Measurements from ENCODE around the gene SCUBE2.
"Not testable (repeated sequence)": the region's sequence is repeated elsewhere in the genome, so short reads cannot be mapped to it uniquely, and the experiment has no call there.

SCUBE2 gene

GRCh38 chr11:9103542-9104276, 12.3 kb upstream of the SCUBE2 start:
- DNase-seq, result no peak

GRCh38 chr11:9099617-9100016, 8.2 kb upstream of the SCUBE2 start:
- DNase-seq, result no peak

GRCh38 chr11:9098455-9098854, 7.1 kb upstream of the SCUBE2 start:
- not testable (repeated sequence) for DNase-seq

- not testable (repeated sequence) for DNase-seq
Observed at GRCh38 chr11:9097186-9097943, 6.0 kb upstream of the SCUBE2 start.

GRCh38 chr11:9096427-9096826, 5.0 kb upstream of the SCUBE2 start:
- DNase-seq, result no peak

- peak; percentile 19 for DNase-seq
Observed at GRCh38 chr11:9095421-9095820, 4.0 kb upstream of the SCUBE2 start.

GRCh38 chr11:9094420-9094819, 3.0 kb upstream of the SCUBE2 start:
- DNase-seq, result no peak

- peak; percentile 35 for DNase-seq
Observed at GRCh38 chr11:9092853-9093778, 1.7 kb upstream of the SCUBE2 start.

- DNase-seq, result no peak
Observed at GRCh38 chr11:9092072-9092471, 673 bp upstream of the SCUBE2 start.

GRCh38 chr11:9090488-9091043, 833 bp downstream of the SCUBE2 start:
- DNase-seq, result no peak

GRCh38 chr11:9089636-9090035, 1.8 kb downstream of the SCUBE2 start:
- no peak for DNase-seq

GRCh38 chr11:9089061-9089460, 2.3 kb downstream of the SCUBE2 start:
- no peak for DNase-seq

- no peak for DNase-seq
Observed at GRCh38 chr11:9082575-9082974, 8.8 kb downstream of the SCUBE2 start.

GRCh38 chr11:9081153-9081552, 10.2 kb downstream of the SCUBE2 start:
- no peak for DNase-seq

GRCh38 chr11:9078113-9079086, 13.0 kb downstream of the SCUBE2 start:
- DNase-seq, result peak; percentile 6

- DNase-seq, result no peak
Observed at GRCh38 chr11:9077164-9077563, 14.2 kb downstream of the SCUBE2 start.

GRCh38 chr11:9076661-9077060, 14.7 kb downstream of the SCUBE2 start:
- no peak for DNase-seq

- DNase-seq, result no peak
Observed at GRCh38 chr11:9076046-9076445, 15.4 kb downstream of the SCUBE2 start.

- DNase-seq, result no peak
Observed at GRCh38 chr11:9075556-9075955, 15.8 kb downstream of the SCUBE2 start.

GRCh38 chr11:9074338-9075029, 16.9 kb downstream of the SCUBE2 start:
- DNase-seq, result no peak

Measured in OCI-M1 (cell line).